ENCODE measurements around the gene CTBP2. TPM values are rescaled to one million over a fixed set of nuclear protein-coding genes. Genes with fewer than 3 reads are reported as not detected.

CTBP2 gene
- total RNA-seq, 1 donor from 2014 or later = 57.3 TPM

GRCh38 chr10:125120053-125120710 lies 40.2 kb downstream of the CTBP2 start:
- H3K4me3 ChIP-seq (ENCODE audit: low read depth, low read length) = no peak overlapping the region
- TF ChIP-seq CTCF (conservative IDR thresholded peaks at IDR 0.05; ENCODE audit: low read depth, low read length) = no peak
- peak; percentile 74 for DNase-seq (ENCODE audit: low read depth)

- TF ChIP-seq CTCF (conservative IDR thresholded peaks at IDR 0.05; ENCODE audit: low read depth, low read length) = no peak
- DNase-seq (ENCODE audit: low read depth) = no peak
- H3K4me3 ChIP-seq (ENCODE audit: low read depth, low read length) = no peak overlapping the region
Observed at GRCh38 chr10:125118701-125119100, 41.7 kb downstream of the CTBP2 start.

GRCh38 chr10:125118011-125118611 lies 42.3 kb downstream of the CTBP2 start:
- no peak for TF ChIP-seq CTCF (conservative IDR thresholded peaks at IDR 0.05; ENCODE audit: low read depth, low read length)
- no peak for DNase-seq (ENCODE audit: low read depth)
- H3K4me3 ChIP-seq (ENCODE audit: low read depth, low read length) = no peak overlapping the region

DNA sequence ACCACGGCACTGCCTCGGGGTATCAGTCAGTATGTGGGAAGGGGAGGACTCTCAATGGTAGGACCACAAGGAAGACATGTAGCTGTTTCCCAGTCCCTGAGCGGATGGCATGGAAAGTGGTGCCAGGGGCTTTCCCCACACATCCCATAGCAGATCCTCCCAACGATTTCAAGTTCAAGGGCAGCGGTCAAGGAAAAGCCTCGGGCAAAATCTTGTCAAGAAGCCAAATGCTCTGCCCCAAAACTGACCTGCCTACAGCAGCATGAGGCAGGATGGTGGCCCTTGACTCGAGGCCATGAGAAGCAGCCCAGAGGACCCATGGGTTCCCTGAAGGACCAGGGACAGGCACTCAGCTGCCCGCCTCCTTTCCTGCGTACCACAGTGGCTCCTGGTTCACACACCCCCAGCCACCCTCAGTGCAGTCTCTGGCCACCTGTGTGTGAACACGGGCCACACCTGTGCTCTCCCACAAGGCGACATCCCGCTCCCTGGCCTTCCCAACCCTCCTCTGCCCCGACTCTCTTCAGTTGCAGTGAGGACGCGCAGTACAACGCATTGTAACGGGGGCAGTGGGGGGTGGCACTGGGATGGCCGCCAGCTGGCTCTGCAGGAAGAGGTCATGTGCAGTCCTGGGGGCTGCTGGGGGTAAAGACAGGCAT lies 43.6 kb downstream of the CTBP2 start:
- no peak for TF ChIP-seq CTCF (conservative IDR thresholded peaks at IDR 0.05; ENCODE audit: low read depth, low read length)
- no peak overlapping the region for H3K4me3 ChIP-seq (ENCODE audit: low read depth, low read length)
- DNase-seq (ENCODE audit: low read depth) = no peak

GRCh38 chr10:125116041-125116649 lies 44.2 kb downstream of the CTBP2 start:
- no peak overlapping the region for H3K4me3 ChIP-seq (ENCODE audit: low read depth, low read length)
- DNase-seq (ENCODE audit: low read depth) = no peak
- TF ChIP-seq CTCF (conservative IDR thresholded peaks at IDR 0.05; ENCODE audit: low read depth, low read length) = no peak

GRCh38 chr10:125115409-125115808 lies 45.0 kb downstream of the CTBP2 start:
- no peak for DNase-seq (ENCODE audit: low read depth)
- peak; percentile 4 for TF ChIP-seq CTCF (conservative IDR thresholded peaks at IDR 0.05; ENCODE audit: low read depth, low read length)
- H3K4me3 ChIP-seq (ENCODE audit: low read depth, low read length) = no peak overlapping the region
